ENCODE data around the gene CLTRN. TPM values are rescaled to one million over a fixed set of nuclear protein-coding genes. Genes with fewer than 3 reads are reported as not detected.

The CLTRN gene
- total RNA-seq, 1 donor from 2014 or later, result not detected

GRCh38 chrX:15579778-15580747, 84.5 kb downstream of the CLTRN start:
- DNase-seq (ENCODE audit: low read depth), result no peak

Other genes with a start within 250 kb of the CLTRN start
- gene PIR, start 171.5 kb downstream of the CLTRN start, total RNA-seq, result 4.6 and 7.3 TPM in 2 replicates
- gene BMX, start 164.0 kb downstream of the CLTRN start, total RNA-seq, result not detected in 2 replicates
- gene ACE2, start 63.8 kb downstream of the CLTRN start, total RNA-seq, result not detected in 2 replicates
- 4.1 and 4.7 TPM in 2 replicates for gene CA5B, start 73.5 kb upstream of the CLTRN start, total RNA-seq
- gene ZRSR2, start 125.7 kb upstream of the CLTRN start, total RNA-seq, result 4.1 and 4.5 TPM in 2 replicates
- gene AP1S2, start 190.0 kb upstream of the CLTRN start, total RNA-seq, result 61.2 and 77.3 TPM in 2 replicates